DMS153 (cell line): Measurements from ENCODE around the gene NELL1.

ENCODE experiments used
- DNase-seq: peaks from one replicate; lab custom pipeline; 2025; lab: John Stamatoyannopoulos, UW

Gene NELL1

GRCh38 chr11:21564833-21565682 is 895.7 kb downstream of the NELL1 start:
- DNase-seq, result no peak

GRCh38 chr11:21566521-21567117 is 897.2 kb downstream of the NELL1 start:
- no peak for DNase-seq

GRCh38 chr11:21567645-21568290 is 898.4 kb downstream of the NELL1 start:
- DNase-seq, result peak; percentile 98

GRCh38 chr11:21572210-21572609 is 902.8 kb downstream of the NELL1 start:
- DNase-seq, result no peak

GRCh38 chr11:21582791-21583190 is 913.4 kb downstream of the NELL1 start:
- no peak for DNase-seq

GRCh38 chr11:21588754-21589153 is 919.4 kb downstream of the NELL1 start:
- no peak for DNase-seq

- no peak for DNase-seq
Measured at GRCh38 chr11:21602699-21603098, 933.3 kb downstream of the NELL1 start.

GRCh38 chr11:21603886-21604285 is 934.5 kb downstream of the NELL1 start:
- DNase-seq, result no peak

GRCh38 chr11:21604564-21604963 is 935.2 kb downstream of the NELL1 start:
- no peak for DNase-seq

GRCh38 chr11:21612326-21612725 is 942.9 kb downstream of the NELL1 start:
- no peak for DNase-seq

GRCh38 chr11:21614961-21615360 is 945.6 kb downstream of the NELL1 start:
- no peak for DNase-seq

- DNase-seq, result no peak
Measured at GRCh38 chr11:21615955-21616371, 946.6 kb downstream of the NELL1 start.

- DNase-seq, result no peak
Measured at GRCh38 chr11:21622566-21622965, 953.2 kb downstream of the NELL1 start.

- no peak for DNase-seq
Measured at GRCh38 chr11:21622995-21623394, 953.6 kb downstream of the NELL1 start.
